Loucy (cell line): ENCODE measurements around the gene CLSTN2.

ENCODE experiments used
- H2AFZ ChIP-seq: fragments of 200-600 bp; sonication (generic); 2 replicates; pipeline ENCODE4 v1.6.0; 2016; ENCODE audit warnings: antibody characterized with exemption, mild to moderate bottlenecking, low read length, moderate library complexity
- H3F3A ChIP-seq: fragments of 200-600 bp; 2 replicates; pipeline ENCODE4 v1.6.0; 2016; ENCODE audit warnings: antibody characterized with exemption, low read depth, mild to moderate bottlenecking
- H3K27me3 ChIP-seq: fragments of 200-600 bp; sonication (generic); 2 replicates; pipeline ENCODE4 v1.6.1; 2014; ENCODE audit warnings: low read length, mild to moderate bottlenecking; ENCODE audit not compliant: insufficient read depth, poor library complexity, severe bottlenecking
- H3K36me3 ChIP-seq: fragments of 200-600 bp; sonication (generic); 2 replicates; pipeline ENCODE4 v1.6.1; 2016; ENCODE audit warnings: low read length; ENCODE audit not compliant: insufficient read depth
- H3K4me1 ChIP-seq: fragments of 200-600 bp; sonication (generic); 2 replicates; pipeline ENCODE4 v1.5.1; 2014; ENCODE audit warnings: low read length, mild to moderate bottlenecking; ENCODE audit not compliant: insufficient read depth, poor library complexity, severe bottlenecking
- H3K4me2 ChIP-seq: fragments of 200-600 bp; sonication (generic); 2 replicates; pipeline ENCODE4 v1.6.0; 2014; ENCODE audit warnings: antibody characterized with exemption, low read length, low read depth, mild to moderate bottlenecking; ENCODE audit not compliant: poor library complexity, severe bottlenecking
- H3K4me3 ChIP-seq: fragments of 200-600 bp; sonication (generic); 2 replicates; pipeline ENCODE4 v1.5.1; 2014; ENCODE audit warnings: low read length, mild to moderate bottlenecking, mixed read lengths; ENCODE audit not compliant: poor library complexity, severe bottlenecking
- H3K79me2 ChIP-seq: fragments of 200-600 bp; sonication (generic); 2 replicates; pipeline ENCODE4 v1.6.1; 2014; ENCODE audit warnings: low read length; ENCODE audit not compliant: insufficient read depth
- H3K9ac ChIP-seq: fragments of 200-600 bp; sonication (generic); 2 replicates; pipeline ENCODE4 v1.6.0; 2014; ENCODE audit warnings: mild to moderate bottlenecking, low read depth, low read length, moderate library complexity; ENCODE audit not compliant: poor library complexity, severe bottlenecking
- H3K9me2 ChIP-seq: fragments of 200-600 bp; sonication (generic); replicated peaks from 2 replicates; pipeline ENCODE4 v1.6.1; 2016; ENCODE audit warnings: low read depth, low read length, mixed read lengths
- H3K9me3 ChIP-seq: fragments of 200-600 bp; sonication (generic); 2 replicates; pipeline ENCODE4 v1.6.1; 2014; ENCODE audit warnings: mild to moderate bottlenecking, antibody characterized with exemption, low read length, low read depth; ENCODE audit not compliant: insufficient read depth
- H4K20me1 ChIP-seq: fragments of 200-600 bp; sonication (generic); 2 replicates; pipeline ENCODE4 v1.6.0; 2014; ENCODE audit warnings: antibody characterized with exemption, low read length, mild to moderate bottlenecking; ENCODE audit not compliant: insufficient read depth, poor library complexity, severe bottlenecking
- CTCF ChIP-seq: fragments of 200-600 bp; sonication (generic); conservative IDR thresholded peaks from 2 replicates; pipeline ENCODE4 v1.5.1; 2014; ENCODE audit warnings: mild to moderate bottlenecking, antibody characterized with exemption, low read length
- EZH2phosphoT487 ChIP-seq: fragments of 200-600 bp; IDR thresholded peaks from 2 replicates; pipeline ENCODE4 v1.6.1; 2018; ENCODE audit warnings: antibody characterized with exemption, mild to moderate bottlenecking, moderate library complexity, borderline replicate concordance

The CLSTN2 gene

GRCh38 chr3:140199743-140200142, 264.8 kb downstream of the CLSTN2 start:
- no peaks in the 10 kb centered on the region for H3K9me2 ChIP-seq
- no peak overlapping the region for H3K4me2 ChIP-seq
- no peaks in the 10 kb centered on the region for H3K36me3 ChIP-seq
- H3K4me3 ChIP-seq: no peak overlapping the region
- no peak overlapping the region for H2AFZ ChIP-seq
- TF ChIP-seq CTCF (no peak), EZH2phosphoT487 (no peak)
- H3K9ac ChIP-seq: no peak overlapping the region
- H3K4me1 ChIP-seq: no peaks in the 10 kb centered on the region
- H3K27me3 ChIP-seq: no peaks in the 10 kb centered on the region
- no peaks in the 10 kb centered on the region for H3K79me2 ChIP-seq
- no peaks in the 10 kb centered on the region for H3F3A ChIP-seq
- no peaks in the 10 kb centered on the region for H3K9me3 ChIP-seq
- no peaks in the 10 kb centered on the region for H4K20me1 ChIP-seq

- H3K79me2 ChIP-seq: no peaks in the 10 kb centered on the region
- no peak overlapping the region for H3K4me3 ChIP-seq
- no peaks in the 10 kb centered on the region for H3K9me3 ChIP-seq
- no peak overlapping the region for H2AFZ ChIP-seq
- H3K36me3 ChIP-seq: no peaks in the 10 kb centered on the region
- H3K9ac ChIP-seq: no peak overlapping the region
- no peaks in the 10 kb centered on the region for H3K9me2 ChIP-seq
- H4K20me1 ChIP-seq: no peaks in the 10 kb centered on the region
- TF ChIP-seq CTCF (no peak), EZH2phosphoT487 (no peak)
- no peaks in the 10 kb centered on the region for H3K4me1 ChIP-seq
- no peaks in the 10 kb centered on the region for H3K27me3 ChIP-seq
- H3K4me2 ChIP-seq: no peak overlapping the region
- H3F3A ChIP-seq: no peaks in the 10 kb centered on the region
Measured at GRCh38 chr3:140203510-140203909, 268.5 kb downstream of the CLSTN2 start.

- Histone ChIP-seq H3K4me1 (no peaks in the 10 kb centered on the region), H3K4me3 (no peak overlapping the region), H4K20me1 (no peaks in the 10 kb centered on the region), H3K27me3 (no peaks in the 10 kb centered on the region), H3K9me2 (no peaks in the 10 kb centered on the region), H3K9ac (no peak overlapping the region), H3K79me2 (no peaks in the 10 kb centered on the region), H3K9me3 (no peaks in the 10 kb centered on the region), H2AFZ (no peak overlapping the region), H3K4me2 (no peak overlapping the region), H3K36me3 (no peaks in the 10 kb centered on the region), H3F3A (no peaks in the 10 kb centered on the region)
- TF ChIP-seq EZH2phosphoT487: no peak
- no peak for TF ChIP-seq CTCF
Measured at GRCh38 chr3:140204271-140204984, 269.4 kb downstream of the CLSTN2 start.
